Stimulated activated CD8-positive, alpha-beta memory T cell treated with anti-CD3 and anti-CD28 coated beads, Interleukin-12 subunit alpha, Interleukin-12 subunit beta, amount 100 ng/mL, for 24 hours (primary cell): Measurements from ENCODE around the gene UFC1.

Source experiments
- DNase-seq: peaks from one replicate; pipeline ENCODE4 v3.0.0-alpha.2; 2020; ENCODE audit errors: extremely low read depth

The UFC1 gene

DNA sequence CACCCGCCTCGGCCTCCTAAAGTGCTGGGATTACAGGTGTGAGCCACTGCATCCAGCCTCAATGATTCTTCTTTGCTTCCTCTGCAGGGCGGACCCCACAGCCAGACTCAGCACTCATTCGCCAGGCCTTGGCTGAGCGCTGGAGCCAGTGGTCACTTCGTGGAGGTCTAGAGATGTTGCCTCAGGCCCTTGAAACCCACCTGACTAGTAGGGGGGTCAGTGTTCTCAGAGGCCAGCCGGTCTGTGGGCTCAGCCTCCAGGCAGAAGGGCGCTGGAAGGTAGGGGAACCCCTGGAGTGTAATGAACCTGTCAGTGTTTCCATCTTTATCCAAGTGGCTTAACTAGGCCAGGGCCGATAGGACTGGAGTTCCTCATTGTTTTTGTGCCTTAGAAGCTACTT is 15.1 kb downstream of the UFC1 start:
- DNase-seq = no peak

- no peak for DNase-seq
These were observed 17.4 kb downstream of the UFC1 start for GRCh38 chr1:161171191-161171590.

GRCh38 chr1:161171696-161172095 is 17.9 kb downstream of the UFC1 start:
- no peak for DNase-seq

GRCh38 chr1:161172349-161172748 is 18.6 kb downstream of the UFC1 start:
- no peak for DNase-seq

DNA sequence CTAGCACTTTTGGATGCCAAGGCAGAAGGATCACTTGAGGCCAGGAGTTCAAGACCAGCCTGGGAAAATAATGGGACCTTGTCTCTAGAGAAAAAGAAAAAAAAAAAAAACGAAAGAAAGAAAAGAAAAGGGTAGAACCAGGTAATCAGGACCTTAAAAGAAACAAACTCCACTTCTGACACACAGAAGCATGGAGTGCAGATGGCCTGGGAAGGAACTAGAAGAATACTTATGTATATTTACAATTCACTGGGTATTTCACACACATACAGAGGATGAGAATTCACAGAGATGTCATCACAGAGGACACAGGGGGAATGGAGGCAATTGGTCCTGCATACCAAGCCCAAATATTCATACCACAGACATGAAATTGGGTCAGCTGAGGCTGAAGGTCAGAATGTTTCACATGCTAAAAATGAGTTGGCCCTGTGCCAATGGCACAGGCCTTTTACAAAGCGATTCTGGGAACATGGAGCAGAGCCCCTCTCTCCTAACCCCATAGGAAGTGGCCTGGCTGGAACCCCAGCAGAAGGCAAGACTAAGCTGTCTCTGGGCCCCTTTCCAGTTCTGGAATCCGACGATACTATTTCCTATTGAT is 19.1 kb downstream of the UFC1 start:
- DNase-seq = no peak

DNA sequence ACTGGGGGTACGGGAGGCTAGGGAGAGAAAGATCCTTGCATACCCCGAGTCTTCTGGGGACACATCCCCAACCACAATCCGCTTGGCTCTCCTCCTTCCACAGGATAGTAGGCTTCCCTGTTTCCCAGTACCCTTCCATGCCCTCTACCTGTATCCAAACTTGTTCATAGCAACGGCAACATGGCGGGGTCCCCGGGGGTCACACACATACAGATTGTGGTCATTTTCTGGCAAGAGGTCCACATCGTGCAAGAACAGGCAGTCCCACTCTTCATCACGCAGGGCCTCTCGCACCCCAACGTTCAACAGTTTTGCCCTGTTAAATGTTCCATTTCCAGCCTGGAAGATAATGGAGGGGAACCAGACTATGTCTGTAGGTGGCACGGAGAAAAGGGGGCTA is 19.9 kb downstream of the UFC1 start:
- no peak for DNase-seq

DNA sequence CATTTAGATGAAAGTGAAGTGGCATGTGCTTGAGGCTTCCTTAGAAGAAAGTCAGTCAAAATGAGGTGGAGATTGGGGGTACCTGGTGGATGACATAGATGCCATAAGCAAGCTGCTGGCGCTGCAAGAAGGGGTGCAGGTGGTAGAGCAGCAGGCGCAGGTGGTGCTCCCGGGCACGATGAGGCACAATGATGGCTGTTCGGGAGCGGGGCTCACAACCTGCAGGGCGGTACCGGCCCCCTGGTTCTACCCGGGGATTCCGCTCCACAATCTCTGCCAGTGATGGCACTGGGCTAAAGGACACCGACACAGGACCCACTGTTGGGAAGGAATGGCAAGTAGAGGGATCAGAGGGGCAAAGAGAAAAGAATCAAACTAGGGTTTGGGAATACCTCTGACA is 21.1 kb downstream of the UFC1 start:
- no peak for DNase-seq

GRCh38 chr1:161175771-161176453 is 22.1 kb downstream of the UFC1 start:
- no peak for DNase-seq

DNA sequence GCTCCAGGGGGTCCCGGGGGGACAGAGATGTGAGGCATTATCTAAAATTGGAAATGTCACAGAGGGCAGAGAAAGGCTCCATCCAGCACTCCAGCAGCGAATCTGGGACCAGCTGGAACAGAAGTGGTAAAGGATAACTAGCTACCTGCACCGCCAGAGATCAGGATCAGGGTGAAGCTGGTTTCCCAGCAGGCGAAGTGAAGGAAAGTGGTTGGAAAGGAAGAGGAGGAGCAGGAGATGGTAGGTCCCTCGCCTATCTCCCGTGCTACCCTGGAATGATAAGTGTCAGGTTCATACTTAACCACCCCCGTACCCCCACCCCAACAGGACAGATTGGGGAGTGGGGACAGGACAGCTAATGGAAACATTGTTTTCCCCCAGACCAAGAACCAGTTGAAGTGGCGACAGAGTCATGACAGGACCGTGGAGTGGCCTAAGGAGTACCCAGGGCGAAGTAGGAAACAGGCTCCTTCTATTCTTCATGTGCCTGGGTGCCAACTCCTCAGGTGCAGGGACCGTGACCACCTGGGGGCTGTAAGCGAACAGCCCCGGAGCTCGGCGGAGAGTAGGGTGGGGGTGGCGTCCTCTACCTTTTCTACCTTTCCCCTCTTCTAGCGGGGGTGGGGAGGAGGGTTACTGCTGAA is 22.8 kb downstream of the UFC1 start:
- no peak for DNase-seq

GRCh38 chr1:161177112-161177935 is 23.5 kb downstream of the UFC1 start, which contains the start of gene B4GALT3:
Gene B4GALT3, minus strand, starts transcription at chr1:161177507. Its CDS starts 1,447 bp downstream, at chr1:161176060.
- peak; percentile 90 for DNase-seq

GRCh38 chr1:161177936-161178244 is 24.1 kb downstream of the UFC1 start:
- no peak for DNase-seq

DNA sequence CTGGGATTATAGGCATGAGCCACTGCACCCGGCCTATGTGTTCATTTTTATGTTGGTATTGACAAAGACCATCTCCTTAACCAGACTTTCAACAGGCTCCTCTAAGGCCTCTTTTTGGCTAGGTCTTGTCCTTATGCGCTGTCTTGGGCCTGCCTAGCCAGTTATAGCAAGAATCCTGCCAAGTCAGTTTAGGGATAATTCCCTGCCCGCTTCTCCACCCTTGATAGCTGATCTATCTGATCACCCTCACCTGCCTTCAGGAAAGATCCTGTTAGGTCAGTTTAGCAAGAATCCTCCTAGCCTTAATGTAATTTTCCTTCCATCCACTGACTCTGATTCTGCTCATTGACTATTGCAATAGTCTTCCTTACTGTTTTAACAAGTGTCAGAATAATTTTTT is 25.9 kb downstream of the UFC1 start:
- DNase-seq = no peak

DNA sequence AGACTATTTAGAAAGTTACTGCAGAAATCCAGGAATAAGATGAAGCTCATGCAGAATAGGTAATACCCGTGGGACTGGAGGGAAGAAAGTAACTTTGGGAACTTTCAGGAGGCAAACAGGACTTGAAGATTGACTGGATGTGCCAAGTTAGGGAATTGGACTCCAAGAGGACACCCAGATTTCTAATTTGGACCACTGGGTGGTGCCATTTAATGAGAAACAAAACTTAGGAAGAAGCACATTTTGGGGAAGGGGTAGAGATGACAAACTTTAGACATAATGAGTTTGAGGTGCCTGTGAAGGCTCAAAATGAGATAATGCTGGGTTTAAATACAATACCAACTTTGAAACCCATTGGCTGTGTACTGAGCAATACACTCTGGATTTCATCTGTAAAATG is 26.9 kb downstream of the UFC1 start:
- no peak for DNase-seq

- DNase-seq = peak; percentile 34
These were observed 28.4 kb downstream of the UFC1 start for GRCh38 chr1:161182214-161182613.

DNA sequence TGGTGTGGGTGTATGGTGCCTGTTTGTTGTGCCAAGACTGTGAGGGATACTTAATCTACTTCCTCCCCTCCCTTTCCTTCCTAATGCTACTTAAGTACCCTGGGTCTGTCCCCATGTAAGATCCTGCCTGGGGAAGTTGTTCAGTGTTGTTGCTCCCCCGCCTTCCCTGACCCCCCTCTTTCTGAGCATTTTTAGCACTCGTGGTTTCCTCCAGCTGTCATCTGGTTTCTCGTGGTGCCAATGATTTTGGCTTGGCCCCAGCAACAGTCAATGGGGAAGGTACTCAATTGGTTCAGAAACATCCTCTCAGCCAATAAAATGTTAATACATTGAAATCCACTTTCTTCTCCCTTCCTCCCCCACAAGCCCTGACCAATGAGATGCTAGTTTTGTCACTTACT is 31.5 kb downstream of the UFC1 start:
- peak; percentile 38 for DNase-seq

DNA sequence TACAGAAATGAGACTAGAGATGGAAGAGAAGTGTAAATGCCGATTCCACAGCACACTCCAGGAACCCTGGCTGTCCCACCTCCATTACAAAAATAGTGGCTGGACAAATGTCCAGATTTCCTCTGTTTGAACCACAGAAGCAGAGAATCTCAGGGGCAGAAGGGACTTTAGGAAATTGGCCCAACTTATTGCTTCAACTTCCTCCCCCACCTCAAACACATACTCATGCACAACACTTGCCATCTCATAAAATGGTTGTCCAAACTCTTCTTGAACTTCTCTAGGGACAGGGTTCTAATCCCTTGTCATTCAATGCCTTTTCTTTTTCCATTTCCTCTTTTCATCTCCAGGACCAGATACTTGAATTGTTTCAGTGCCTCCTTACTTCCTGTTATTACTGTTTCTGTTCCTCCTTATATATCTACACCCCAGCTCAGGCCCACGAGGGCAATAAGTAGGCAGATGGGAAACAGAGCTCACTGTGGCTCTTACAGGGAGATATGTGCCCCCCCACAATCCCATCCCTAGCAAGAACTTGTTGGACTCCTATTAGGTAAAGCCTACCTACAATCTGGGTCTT is 32.0 kb downstream of the UFC1 start:
- DNase-seq = no peak

- DNase-seq = no peak
These were observed 33.5 kb downstream of the UFC1 start for GRCh38 chr1:161187311-161187710.

GRCh38 chr1:161188381-161188780 is 34.6 kb downstream of the UFC1 start:
- no peak for DNase-seq

DNA sequence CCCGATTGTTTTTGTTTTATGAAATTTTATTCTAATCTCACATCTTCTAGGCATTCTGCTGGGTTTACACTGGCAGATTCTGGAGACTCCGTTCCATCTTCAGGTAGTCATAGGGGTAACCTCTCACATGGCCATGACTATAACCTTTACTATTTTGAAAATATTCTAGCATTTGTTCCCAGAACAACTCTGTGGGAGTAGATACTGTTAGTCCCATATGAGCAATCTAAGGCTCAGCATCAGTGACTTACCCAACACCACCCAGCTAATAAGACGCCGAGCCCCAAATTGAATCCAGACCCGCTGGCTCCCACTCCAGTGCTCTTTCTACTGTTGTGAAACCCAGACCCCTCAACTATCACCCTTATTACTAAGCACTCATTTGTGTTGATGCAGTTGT is 35.3 kb downstream of the UFC1 start:
- no peak for DNase-seq

- DNase-seq = no peak
These were observed 37.3 kb downstream of the UFC1 start for GRCh38 chr1:161190962-161191521.

DNA sequence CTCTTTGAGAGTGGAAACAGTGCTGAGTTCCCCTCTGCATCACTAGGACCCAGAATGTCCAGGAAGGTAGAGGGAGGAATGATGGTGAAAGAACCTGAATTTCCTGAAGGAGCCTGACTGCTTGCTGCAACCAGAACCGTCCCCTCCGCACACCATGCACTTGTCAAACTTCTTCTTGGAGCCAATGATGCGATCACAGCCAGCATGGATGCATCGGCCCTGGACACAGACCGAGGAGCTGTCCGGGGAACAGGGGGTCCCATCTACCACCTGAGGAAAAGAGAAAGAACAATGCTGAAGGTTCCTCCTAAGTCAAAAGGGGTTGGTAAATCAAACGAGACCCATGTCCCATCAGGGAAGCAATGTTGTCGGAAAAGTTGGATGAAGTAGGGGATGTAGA is 38.2 kb downstream of the UFC1 start:
- DNase-seq = no peak
